NCI-H2107 (cell line): ENCODE data around the gene CCDC159.
"Not testable (repeated sequence)": the region's sequence is repeated elsewhere in the genome, so short reads cannot be mapped to it uniquely, and the experiment has no call there.

ENCODE experiments used
- DNase-seq: peaks from one replicate; lab custom pipeline; 2025; lab: John Stamatoyannopoulos, UW

CCDC159 gene

DNA sequence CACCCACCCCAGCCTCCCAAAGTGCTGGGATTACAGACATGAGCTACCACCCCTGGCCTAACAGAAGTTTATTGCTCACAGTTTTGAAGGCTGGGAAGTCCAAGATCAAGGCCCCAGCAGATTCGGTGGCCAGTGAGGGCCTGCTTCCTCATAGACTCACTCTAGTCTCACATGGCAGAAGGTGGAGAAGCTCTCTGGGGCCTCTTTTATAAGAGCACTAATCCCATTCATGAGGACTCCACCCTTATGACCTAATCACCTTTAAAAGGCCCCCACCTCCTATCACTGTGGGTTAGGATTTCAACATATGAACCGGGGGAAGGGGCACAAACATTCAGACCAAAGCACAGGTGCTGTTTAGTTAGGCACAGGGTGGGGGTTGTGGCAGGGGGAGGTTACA, 21.2 kb downstream of the CCDC159 start:
- DNase-seq: no peak

DNA sequence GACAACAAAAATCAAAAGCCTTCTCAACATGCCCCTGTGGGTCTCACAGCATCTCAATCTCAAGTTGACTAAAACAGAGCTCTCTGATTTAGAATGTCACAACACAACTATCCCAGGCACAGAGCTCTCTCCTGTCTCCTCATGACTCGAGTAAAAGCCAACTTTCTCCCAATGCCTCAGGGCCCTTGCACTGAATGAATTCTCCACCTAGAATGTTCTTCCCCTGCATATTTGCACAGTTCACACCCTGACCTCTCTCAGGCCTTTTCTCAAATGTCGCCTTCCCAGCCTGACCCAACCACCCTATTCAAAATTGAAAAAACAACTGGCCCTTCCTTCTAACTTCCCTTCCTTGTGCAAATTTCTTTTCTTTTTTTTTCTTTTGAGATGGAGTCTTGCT, 24.4 kb downstream of the CCDC159 start:
- no peak for DNase-seq

DNA sequence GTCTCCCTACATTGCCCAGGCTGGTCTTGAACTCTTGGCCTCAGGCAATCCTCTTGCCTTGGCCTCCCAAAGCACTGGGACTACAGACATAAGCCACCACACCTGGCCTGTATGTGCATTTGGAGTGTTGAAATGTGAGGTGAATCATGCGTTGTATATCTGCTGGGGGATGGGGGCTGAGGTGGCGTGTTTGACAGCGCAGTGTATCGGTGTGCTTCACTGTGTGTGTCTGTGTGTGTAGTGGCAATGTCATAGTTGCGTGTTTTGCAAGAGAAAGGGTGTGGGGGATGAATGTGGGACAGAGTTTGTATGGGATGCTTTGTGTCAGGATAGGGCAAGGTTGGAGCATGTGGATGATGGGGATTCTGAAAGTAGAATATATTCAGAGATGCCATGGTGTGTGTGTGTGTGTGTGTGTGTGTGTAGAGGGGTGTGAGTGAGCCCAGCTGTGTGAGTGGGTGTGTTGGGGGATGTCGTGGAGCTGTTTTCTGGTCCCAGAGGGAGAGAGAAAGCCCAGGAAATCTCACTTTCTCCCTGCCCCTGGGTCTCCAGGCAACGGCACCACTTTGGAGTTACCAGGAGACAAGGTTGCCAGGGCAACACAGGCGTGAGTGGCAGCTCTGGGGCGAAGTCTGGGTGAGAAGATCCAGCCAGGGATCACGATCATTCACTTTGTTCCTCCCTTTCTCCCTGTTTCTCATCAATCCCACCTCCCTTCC, 27.0 kb downstream of the CCDC159 start:
- DNase-seq: peak; percentile 63

DNA sequence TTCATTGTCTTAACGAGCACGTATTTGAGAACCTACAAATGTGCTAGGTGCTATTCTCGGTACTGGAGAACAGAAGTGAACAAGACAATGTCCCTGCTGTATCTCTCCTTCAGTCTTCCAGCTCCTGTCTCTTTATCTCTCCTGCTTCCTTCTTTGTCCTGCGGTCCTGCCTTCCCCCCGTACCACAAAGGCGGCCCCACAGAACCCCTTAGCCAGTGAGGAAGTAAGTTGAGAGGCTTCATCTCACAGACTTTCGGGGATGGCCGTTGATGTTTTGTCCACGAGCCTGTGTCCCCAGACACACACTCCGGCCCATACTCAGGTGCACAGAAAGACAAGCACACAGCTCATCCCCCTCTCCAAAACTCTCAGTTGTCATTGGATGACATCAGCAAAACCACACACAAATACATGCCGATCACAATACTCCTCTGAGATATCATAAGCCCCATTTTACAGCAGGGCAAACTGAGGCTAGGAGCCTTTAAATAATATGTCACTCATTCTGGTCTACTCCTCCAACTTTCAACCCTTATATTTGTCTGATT, 27.6 kb downstream of the CCDC159 start:
- no peak for DNase-seq

DNA sequence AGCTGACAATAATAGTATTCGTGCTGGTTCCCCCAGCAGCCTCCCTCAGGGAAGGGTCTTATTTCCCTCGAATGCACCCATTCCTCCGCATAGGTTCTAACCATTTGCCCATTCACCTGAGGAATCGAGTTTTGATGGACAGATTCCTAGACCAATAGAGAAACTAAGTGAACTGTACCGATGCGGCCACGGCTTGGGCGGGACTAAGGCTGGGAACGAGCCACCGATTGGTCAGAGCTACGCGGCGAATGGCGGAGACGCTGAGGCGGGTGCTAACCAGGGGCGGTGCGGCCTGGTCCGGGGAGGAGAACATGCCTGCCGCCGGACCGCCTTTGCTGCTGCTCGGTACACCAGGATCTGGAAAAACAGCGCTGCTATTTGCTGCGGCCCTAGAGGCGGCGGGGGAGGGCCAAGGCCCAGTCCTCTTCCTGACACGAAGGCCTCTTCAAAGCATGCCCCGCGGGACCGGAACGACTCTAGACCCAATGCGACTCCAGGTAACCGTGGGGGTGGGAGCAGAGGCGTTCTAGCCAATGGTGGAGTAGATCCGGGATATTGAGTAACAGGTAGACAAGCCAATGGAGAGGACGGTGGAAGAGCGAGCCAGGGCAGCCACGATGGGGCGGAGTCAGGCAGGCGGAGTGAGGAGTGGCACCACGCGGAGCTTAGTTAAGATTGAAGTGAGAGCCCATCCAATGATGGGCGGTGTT, 28.3 kb downstream of the CCDC159 start, which contains the start of gene SWSAP1:
Gene SWSAP1, plus strand, starts transcription at position 234 of the 710 bp plus-strand sequence. Its CDS starts 15 bp downstream, at position 249.
- DNase-seq: peak; percentile 95

DNA sequence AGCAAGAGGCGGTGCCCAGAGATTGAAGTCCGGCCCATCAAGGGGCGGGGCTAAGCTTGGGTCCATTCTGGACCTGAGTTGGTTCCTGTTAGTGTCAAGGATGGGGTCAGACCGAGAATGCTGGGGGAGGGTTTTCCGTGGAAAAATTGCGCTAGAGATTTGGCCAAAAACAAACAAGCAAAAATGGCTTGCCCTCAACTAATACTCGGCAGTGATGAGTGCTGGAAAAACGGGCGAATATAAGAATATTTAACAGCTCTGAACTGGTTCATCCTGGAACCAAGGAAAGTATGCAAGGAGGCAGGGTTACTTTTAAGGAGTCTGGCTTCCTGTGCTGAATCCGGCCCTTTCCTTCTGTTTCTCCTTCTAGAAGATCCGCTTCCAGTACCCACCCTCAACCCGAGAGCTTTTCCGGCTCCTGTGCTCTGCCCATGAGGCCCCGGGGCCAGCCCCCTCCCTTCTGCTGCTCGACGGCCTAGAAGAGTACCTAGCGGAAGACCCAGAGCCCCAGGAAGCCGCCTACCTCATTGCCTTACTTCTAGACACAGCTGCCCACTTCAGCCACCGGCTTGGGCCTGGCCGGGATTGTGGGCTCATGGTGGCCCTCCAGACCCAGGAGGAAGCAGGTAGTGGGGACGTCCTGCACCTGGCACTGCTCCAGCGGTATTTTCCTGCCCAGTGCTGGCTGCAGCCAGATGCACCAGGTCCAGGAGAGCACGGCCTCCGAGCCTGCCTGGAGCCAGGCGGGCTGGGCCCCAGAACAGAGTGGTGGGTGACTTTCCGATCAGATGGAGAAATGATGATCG, 29.0 kb downstream of the CCDC159 start:
- peak; percentile 21 for DNase-seq

DNA sequence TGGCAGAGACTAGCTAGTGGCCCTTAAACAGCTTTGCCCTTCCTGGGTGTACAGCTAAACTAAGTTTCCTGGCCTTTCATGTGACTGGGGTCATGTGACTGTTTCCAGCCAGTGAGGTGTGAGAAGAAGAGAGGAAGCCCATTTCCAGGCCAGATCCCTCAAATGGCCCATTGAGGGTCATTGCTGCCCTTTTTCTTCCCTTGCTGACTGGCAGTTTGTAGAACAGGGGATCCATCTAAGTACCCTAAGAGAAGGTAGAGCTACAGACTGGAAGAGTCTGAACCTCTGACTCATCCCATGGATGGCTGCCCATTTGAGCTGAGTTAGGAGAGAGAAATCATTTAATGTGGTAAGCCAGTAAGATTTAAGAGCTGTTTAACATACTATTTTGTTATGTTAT, 30.9 kb downstream of the CCDC159 start:
- no peak for DNase-seq

DNA sequence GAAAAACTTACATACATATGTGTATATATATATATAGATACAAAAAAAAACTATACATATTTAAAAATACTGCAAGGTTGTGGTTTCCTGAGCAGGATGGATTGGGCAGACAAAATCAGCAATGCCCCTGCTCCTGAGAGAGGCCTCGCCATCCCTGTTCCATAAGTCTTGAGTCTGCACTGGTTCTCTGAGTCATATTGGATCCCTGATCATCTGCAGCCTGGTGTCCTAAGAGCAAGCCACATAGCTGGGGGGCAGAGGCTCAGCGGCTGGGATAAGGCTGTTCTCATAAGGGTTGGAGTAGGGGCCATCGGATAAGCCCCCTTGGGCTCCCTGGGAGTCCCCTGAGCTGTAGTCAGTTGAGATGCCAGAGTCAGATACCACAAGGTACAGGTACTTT, 31.4 kb downstream of the CCDC159 start:
- DNase-seq: no peak

DNA sequence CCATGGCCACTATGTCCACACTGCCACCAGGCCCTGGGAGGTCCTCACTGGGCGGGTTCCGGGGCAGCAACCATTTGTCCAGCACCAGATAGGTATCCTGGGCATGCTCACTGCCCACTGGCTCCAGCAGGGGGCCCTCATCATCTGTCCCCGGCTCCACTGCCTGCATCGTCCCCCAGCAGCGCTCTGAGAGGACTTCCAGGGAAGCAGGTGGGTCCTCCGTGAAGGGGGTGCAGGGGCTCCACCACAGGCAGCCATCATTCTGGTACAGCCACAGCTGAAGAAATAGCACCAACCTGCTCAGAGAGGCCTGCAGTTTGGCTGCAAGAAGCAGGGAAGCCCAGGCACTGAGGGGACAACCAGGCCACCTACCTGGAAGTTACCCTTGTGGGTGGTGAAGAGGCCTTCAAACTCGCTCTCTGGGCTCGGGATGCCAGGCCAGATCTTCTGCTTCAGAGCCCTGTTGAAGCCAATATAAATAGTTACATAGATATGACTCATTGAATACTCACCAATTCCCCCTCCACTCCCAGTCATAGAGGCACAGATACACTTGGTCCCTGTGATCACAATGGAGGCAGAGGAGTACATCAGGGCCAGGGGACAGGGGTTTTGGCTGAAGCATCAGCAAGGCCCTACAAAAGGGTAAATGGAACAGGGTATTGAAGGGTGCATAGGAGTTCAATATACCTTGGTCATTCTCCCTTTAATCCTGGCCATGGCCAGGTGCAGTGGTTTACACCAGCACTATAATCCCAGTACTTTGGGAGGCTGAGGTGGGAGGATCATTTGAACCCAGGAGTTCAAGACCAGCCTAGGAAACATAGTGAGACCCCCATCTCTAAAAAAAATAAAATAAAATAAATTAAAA, 32.2 kb downstream of the CCDC159 start:
- no peak for DNase-seq

DNA sequence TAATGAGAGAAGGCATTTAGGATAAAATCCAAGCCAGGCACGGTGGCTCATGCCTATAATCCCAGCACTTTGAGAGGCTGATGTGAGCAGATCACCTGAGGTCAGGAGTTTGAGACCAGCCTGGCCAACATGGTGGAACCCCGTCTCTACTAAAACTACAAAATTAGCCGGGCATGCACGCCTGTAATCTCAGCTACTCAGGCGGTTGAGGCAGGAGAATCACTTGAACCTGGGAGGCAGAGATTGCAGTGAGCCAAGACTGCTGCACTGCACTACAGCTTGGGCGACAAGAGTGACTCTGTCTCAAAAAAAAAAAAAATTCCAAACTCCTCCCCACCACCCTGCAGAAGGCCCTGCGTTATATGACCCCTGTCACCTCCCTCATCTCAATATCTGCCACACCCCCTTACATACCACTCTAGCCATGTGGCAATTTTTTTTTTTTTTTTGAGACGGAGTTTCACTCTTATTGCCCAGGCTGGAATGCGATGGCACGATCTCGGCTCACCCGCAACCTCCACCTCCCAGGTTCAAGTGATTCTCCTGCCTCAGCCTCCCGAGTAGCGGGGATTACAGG, 33.0 kb downstream of the CCDC159 start:
- DNase-seq: not testable (repeated sequence)

DNA sequence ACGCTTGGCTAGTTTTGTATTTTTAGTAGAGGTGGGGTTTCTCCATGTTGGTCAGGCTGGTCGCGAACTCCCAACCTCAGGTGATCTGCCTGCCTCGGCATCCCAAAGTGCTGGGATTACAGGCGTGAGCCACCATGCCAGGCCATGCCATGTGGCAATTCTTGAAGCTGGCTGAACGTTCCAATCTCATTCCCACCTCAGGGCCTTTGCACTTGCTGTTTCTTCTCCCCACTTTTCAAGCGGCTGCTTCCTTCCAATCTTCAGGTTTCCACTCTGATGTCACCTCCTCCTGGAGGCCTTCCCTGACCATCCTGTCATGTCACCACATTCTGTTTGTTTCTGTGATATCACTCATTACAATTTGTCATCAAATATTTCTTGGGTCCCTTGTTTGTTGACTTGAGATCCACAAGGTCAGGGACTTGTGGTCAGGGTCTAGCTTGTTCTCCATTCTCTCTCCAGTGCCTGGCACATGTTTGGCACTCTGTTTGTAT, 33.6 kb downstream of the CCDC159 start:
- DNase-seq: no peak

DNA sequence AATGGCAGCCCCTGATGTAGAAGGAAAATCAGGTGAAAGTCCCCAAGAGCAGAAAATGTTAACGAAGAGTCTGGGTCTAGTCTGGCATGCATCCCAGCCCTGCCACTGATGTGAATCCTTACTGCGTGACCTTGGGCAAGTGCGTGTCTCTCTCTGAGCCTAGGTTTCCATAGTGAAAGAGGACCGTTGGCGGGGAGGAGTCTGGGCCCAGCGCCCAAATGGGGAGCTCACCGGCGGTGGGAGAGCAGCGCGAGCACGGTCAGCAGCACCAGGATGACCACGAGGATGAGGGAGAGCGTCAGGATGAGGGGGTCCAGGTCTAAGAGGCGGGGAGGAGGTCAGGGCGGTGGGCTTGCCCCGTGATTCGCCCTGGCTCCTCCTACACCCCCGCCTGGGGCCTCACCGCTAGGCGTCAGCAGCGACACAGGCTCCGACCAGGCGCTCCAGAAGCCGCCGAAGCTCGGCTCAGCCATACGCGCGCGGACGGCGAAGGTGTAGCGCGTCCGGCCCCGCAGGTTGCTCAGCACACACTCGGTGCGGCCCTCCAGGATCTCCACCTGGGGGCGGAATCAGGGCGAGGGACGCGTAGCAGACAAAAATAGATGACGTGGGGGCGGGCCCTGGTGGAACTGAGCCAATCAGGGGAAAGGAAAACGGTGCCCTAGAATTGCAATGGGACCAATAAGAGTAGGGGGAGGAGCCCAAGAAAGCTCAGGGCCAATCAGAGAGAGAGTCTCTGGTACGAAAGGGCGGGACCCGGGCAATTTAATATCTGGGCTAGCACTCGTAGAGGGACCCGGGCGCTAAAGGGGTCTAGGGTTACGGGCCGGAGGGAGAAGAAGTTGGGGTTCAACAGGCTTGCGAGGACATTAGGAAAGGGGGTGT, 34.6 kb downstream of the CCDC159 start:
- peak; percentile 92 for DNase-seq

DNA sequence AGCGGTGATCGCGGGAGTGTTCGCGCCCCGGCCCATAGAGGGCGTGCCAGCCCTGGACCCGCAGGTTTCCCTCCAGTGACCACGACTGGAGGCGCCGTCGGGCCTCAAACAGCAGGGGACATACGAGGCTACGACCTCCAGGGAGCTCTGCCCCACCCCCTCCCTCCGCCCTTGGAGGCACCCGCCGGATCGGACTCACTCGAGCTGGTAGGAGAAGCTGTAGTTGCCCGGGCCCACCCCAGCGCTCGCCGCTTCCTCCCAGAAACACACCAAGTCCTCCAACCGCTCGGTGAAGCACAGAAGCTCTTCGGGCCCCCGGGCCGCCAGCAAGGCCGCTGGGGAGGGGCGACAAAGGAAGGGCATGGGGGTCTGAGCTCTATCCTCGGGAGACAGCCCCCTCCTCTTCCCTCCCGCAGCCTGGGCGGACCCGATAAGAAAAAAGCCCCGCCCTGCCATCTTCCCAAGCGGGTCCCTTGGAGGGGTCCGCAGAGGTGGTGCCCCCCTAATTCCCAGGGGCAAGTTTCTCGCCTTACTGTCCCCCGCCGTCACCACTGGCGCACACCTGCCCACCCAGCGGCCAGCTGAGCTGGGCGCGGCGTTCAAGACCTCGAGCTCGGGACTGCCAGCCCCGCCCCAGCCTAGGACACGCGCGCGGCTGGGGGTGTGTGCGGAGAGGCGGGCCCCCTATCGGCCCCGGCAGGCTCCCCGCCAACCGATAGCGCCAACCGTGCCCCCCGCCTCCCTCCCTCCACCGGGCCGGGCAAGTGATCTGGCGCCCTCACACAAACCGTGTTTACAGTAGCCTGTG, 36.8 kb downstream of the CCDC159 start:
- DNase-seq: peak; percentile 21

DNA sequence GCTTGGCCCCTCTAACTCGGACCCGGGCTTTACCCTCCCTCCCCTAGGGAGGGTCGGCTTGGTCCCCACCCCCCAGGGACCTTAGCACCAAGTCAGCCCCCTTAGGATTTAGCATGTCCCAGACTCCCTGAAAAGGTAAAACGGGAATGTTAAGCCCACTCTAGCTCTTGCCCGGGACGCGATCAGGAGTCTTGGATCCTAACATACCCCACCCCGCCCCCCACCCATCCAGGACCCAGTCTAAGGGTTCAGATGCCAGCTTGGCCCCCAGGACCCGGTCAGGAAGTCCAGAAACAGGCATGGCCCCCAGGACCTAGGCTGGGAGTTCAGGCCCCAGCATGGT, 37.4 kb downstream of the CCDC159 start:
- DNase-seq: no peak

DNA sequence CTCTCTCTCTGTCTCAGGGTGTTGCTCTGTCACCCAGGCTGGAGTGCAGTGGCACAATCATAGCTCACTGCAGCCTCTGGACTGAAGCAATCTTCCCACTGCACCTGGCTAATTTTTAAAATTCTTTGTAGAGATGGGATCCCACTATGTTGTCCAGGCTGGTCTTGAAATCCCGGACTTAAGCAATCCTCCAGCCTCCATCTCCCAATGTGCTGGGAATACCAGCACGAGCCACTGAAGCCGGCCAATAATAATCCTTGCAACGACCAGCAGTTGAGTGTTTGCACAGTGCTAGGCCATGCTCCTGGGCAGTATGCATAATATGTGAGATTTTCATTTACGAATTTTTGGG, 38.4 kb downstream of the CCDC159 start:
- DNase-seq: no peak

DNA sequence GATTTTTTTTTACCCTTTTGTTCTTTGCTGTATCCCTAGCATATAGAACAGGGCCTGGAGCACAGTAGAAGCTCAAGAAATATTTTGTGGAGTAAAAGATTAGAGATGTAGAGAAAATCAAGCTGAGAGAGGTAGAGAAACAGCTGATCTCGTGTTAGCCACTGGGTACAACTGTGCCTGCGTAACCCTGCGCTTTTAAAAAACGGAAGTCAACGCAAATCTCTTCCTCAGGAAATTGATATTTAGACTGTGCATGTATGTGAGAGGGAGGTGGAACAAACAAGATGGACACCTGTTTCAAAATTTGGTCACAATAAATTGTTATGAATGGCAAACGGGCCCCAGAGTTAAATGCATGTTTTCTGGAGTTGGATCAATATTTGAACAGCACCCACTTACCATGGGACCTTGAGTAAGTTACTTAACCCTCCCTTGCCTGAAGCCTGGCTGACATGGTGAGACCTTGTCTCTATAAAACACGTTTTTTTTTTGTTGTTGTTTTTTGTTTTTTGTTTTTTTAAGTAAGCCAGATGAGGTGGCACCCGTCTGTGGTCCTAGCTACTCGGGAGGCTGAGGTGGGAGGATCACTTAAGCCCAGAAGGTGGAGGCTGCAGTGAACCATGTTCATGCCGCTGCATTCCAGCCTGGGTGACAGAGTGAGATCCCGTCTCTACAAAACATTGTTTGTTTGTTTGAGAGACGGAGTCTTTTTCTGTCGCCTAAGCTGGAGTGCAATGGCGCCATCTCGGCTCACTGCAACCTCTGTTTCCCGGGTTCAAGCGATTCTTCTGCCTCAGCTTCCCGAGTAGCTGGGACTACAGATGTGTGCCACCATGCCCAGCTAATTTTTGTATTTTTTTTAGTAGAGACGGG, 41.1 kb downstream of the CCDC159 start:
- DNase-seq: no peak

DNA sequence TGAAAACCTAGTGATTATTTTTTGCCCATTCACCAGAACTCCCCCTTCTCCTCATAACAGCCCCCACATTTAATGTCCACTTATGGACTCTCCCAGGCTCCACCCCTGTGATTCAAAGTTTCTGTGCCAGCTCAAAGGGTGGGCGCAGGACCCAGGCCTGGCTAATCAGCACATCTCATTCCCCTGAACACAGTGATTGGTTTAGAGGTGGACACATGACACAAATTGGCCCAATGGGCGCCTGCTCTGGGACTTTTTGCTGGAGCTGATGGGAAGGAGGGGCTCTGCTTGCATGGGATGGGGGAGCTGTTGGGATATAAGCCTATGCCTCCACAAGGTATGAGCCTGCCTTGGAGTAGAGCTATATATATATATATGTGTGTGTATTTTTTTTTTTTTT, 44.0 kb downstream of the CCDC159 start:
- DNase-seq: no peak
